Measurements from ENCODE around the gene XPR1. TPM values are rescaled to one million over a fixed set of nuclear protein-coding genes. Genes with fewer than 3 reads are reported as not detected.

Gene XPR1
- total RNA-seq, 1 experiment from 2014 or later, result 36.1 TPM

DNA sequence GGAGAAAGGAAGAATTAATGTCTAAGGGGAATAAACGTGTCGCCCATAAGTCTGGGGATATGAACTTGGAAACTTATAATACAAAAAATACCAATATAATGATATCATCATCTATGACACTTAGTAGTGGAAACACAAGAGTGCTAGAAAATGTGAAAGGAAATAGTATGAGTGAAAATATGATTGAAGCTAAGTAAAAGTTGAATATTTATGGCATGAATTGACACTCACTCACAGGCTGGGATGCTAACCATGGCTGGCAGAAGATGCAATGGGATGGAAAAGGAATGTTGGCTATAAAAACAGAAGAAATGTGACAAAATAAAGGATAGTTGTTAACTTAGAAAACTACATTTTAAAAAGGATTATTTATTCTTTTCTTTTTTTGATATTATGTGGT lies 120.1 kb downstream of the XPR1 start:
- no peak overlapping the region for H3K4me3 ChIP-seq (ENCODE audit: low read depth in 2 of 2, low read length in 2 of 2)
- no peaks in the 10 kb centered on the region for H3K4me1 ChIP-seq (ENCODE audit: control insufficient read depth, insufficient read depth, low read length)
- intact Hi-C loops (cut with micrococcal nuclease; ENCODE audit: unreplicated experiment), result no loop called here
- ATAC-seq (no peak), DNase-seq (ENCODE audit: low read depth, low spot score) (no peak)
- H3K27me3 ChIP-seq (ENCODE audit: control insufficient read depth, insufficient read depth, low read length), result no peaks in the 10 kb centered on the region
- ChIA-PET CTCF (no interaction called here), POLR2A (no interaction called here)
- H3K27ac ChIP-seq (ENCODE audit: low read length), result no peak overlapping the region
- H3K36me3 ChIP-seq (ENCODE audit: control insufficient read depth, insufficient read depth, low read length), result no peaks in the 10 kb centered on the region; the same call in 1 of the 2 replicates
- TF ChIP-seq POLR2AphosphoS5 (IDR thresholded peaks at IDR 0.05; ENCODE audit: low read depth, low read length) (no peak), SIN3A (IDR thresholded peaks at IDR 0.05; ENCODE audit: borderline replicate concordance, insufficient read depth, low read depth, low read length) (no peak), TCF7L2 (IDR thresholded peaks at IDR 0.05; ENCODE audit: low read depth, low read length) (no peak)
- TF ChIP-seq, protein P1, sequence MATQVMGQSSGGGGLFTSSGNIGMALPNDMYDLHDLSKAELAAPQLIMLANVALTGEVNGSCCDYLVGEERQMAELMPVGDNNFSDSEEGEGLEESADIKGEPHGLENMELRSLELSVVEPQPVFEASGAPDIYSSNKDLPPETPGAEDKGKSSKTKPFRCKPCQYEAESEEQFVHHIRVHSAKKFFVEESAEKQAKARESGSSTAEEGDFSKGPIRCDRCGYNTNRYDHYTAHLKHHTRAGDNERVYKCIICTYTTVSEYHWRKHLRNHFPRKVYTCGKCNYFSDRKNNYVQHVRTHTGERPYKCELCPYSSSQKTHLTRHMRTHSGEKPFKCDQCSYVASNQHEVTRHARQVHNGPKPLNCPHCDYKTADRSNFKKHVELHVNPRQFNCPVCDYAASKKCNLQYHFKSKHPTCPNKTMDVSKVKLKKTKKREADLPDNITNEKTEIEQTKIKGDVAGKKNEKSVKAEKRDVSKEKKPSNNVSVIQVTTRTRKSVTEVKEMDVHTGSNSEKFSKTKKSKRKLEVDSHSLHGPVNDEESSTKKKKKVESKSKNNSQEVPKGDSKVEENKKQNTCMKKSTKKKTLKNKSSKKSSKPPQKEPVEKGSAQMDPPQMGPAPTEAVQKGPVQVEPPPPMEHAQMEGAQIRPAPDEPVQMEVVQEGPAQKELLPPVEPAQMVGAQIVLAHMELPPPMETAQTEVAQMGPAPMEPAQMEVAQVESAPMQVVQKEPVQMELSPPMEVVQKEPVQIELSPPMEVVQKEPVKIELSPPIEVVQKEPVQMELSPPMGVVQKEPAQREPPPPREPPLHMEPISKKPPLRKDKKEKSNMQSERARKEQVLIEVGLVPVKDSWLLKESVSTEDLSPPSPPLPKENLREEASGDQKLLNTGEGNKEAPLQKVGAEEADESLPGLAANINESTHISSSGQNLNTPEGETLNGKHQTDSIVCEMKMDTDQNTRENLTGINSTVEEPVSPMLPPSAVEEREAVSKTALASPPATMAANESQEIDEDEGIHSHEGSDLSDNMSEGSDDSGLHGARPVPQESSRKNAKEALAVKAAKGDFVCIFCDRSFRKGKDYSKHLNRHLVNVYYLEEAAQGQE (IDR thresholded peaks at IDR 0.05; ENCODE audit: insufficient read depth in 1 of 2, low read depth in 2 of 2, low read length in 1 of 2), result no peak
- TF ChIP-seq, protein P2, sequence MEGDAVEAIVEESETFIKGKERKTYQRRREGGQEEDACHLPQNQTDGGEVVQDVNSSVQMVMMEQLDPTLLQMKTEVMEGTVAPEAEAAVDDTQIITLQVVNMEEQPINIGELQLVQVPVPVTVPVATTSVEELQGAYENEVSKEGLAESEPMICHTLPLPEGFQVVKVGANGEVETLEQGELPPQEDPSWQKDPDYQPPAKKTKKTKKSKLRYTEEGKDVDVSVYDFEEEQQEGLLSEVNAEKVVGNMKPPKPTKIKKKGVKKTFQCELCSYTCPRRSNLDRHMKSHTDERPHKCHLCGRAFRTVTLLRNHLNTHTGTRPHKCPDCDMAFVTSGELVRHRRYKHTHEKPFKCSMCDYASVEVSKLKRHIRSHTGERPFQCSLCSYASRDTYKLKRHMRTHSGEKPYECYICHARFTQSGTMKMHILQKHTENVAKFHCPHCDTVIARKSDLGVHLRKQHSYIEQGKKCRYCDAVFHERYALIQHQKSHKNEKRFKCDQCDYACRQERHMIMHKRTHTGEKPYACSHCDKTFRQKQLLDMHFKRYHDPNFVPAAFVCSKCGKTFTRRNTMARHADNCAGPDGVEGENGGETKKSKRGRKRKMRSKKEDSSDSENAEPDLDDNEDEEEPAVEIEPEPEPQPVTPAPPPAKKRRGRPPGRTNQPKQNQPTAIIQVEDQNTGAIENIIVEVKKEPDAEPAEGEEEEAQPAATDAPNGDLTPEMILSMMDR (IDR thresholded peaks at IDR 0.05), result no peak
- in situ Hi-C loops (cut with HindIII; ENCODE audit: low pct_unique_long_range_greater_than_20kb, low sequenced_read_pairs), result no loop called here
- no peaks in the 10 kb centered on the region for H3K9me3 ChIP-seq (ENCODE audit: control insufficient read depth, insufficient read depth, low read depth, low read length)
- no TSS peak for BruUV-seq (replicated peaks)

DNA sequence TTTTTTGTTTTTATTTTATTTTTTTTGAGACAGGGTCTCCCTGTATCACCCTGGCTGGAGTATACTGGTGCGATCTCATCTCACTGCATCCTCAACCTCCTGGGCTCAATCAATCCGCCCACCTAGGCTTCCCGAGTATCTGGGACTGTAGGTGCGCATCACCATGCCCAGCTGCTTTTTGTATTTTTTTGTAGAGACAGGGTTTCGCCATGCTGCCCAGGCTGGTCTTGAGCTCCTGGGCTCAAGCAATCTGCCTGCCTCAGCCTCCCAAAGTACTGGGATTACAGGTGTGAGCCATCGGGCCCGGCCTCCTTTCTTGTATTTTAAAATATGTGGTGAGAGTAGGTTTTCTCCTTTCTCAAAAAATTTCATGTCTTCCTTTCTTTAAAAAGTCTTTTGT lies 122.6 kb downstream of the XPR1 start:
- ATAC-seq, result no peak
- Histone ChIP-seq H3K4me1 (ENCODE audit: control insufficient read depth, insufficient read depth, low read length) (no peaks in the 10 kb centered on the region), H3K9me3 (ENCODE audit: control insufficient read depth, insufficient read depth, low read depth, low read length) (no peaks in the 10 kb centered on the region), H3K27ac (ENCODE audit: low read length) (no peak overlapping the region), H3K4me3 (ENCODE audit: low read depth in 2 of 2, low read length in 2 of 2) (no peak overlapping the region), H3K27me3 (ENCODE audit: control insufficient read depth, insufficient read depth, low read length) (no peaks in the 10 kb centered on the region), H3K36me3 (ENCODE audit: control insufficient read depth, insufficient read depth, low read length) (no peaks in the 10 kb centered on the region; the same call in 1 of the 2 replicates)
- POLR2A ChIA-PET, result no interaction called here
- no peak for DNase-seq (ENCODE audit: low read depth, low spot score)
- TF ChIP-seq, protein P2 (IDR thresholded peaks at IDR 0.05), result no peak
- TF ChIP-seq POLR2AphosphoS5 (IDR thresholded peaks at IDR 0.05; ENCODE audit: low read depth, low read length), result no peak
- no peak for TF ChIP-seq TCF7L2 (IDR thresholded peaks at IDR 0.05; ENCODE audit: low read depth, low read length)
- TF ChIP-seq, protein P1 (IDR thresholded peaks at IDR 0.05; ENCODE audit: insufficient read depth in 1 of 2, low read depth in 2 of 2, low read length in 1 of 2), result no peak
- TF ChIP-seq SIN3A (IDR thresholded peaks at IDR 0.05; ENCODE audit: borderline replicate concordance, insufficient read depth, low read depth, low read length), result no peak
- in situ Hi-C loops (cut with HindIII; ENCODE audit: low pct_unique_long_range_greater_than_20kb, low sequenced_read_pairs) (no loop called here), intact Hi-C loops (cut with micrococcal nuclease; ENCODE audit: unreplicated experiment) (no loop called here)
- BruUV-seq (replicated peaks), result no TSS peak
- CTCF ChIA-PET, result no interaction called here
